Ovary (tissue), 3 donors: Measurements from ENCODE around the gene ARRDC3.

Source experiments
- EP300 ChIP-seq: sonication (generic); formaldehyde crosslinking; IDR thresholded peaks from one replicate; pipeline ENCODE4 v1.6.1; 2017; ENCODE audit warnings: antibody characterized with exemption
- POLR2A ChIP-seq: fragments of 450-650 bp; IDR thresholded peaks from one replicate; pipeline ENCODE4 v1.6.1; 2017; ENCODE audit warnings: antibody characterized with exemption, mild to moderate bottlenecking, moderate library complexity
- TF ChIP-seq, protein P1 (sequence below), 3 donors: fragments of 450-650 bp in 2 of 3; fragments of 200-600 bp in 1 of 3; IDR thresholded peaks; one replicate each; pipeline versions ENCODE4 v1.5.1 to v1.8.0; 2016 to 2022; ENCODE audit warnings: antibody characterized with exemption in 3 of 3, mild to moderate bottlenecking in 1 of 3
- donor health status: DM: no; HTN: no; CAD: no.

DNA sequence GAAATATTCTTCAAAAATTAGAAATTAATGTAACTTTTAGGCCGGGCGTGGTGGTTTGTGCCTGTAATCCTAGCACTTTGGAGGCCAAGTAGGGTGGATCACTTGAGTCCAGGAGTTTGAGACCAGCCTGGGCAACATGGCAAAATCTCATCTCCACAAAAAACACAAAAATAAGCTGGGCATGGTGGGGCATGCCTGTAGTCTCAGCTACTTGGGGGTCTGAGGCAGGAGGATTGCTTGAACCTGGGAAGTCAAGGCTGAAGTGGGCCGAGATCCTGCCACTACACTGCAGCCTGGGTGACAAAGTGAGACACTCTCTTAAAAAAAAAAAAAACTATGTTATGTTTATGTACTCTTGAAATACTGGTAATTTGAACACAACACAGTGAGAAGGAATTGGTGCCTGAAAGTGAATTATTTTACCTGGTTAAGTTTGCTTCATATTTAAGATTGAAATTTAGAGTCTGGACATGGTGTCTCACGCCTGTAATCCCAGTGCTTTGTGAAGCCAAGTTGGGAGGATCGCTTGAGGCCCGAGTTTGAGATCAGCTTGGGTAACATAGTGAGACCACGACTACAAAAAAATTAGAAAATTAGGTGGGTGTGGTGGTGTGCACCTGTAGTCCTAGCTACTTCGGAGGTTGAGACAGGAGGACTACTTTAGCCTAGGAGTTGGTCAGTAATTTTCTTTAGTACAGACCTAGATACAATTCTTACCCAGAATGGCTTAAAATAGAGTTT lies 15.0 kb downstream of the ARRDC3 start:
- TF ChIP-seq, protein P1, sequence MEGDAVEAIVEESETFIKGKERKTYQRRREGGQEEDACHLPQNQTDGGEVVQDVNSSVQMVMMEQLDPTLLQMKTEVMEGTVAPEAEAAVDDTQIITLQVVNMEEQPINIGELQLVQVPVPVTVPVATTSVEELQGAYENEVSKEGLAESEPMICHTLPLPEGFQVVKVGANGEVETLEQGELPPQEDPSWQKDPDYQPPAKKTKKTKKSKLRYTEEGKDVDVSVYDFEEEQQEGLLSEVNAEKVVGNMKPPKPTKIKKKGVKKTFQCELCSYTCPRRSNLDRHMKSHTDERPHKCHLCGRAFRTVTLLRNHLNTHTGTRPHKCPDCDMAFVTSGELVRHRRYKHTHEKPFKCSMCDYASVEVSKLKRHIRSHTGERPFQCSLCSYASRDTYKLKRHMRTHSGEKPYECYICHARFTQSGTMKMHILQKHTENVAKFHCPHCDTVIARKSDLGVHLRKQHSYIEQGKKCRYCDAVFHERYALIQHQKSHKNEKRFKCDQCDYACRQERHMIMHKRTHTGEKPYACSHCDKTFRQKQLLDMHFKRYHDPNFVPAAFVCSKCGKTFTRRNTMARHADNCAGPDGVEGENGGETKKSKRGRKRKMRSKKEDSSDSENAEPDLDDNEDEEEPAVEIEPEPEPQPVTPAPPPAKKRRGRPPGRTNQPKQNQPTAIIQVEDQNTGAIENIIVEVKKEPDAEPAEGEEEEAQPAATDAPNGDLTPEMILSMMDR (IDR thresholded peaks at IDR 0.05) = no peak
- TF ChIP-seq POLR2A = no peak
- TF ChIP-seq EP300 = no peak
